Measurements from ENCODE around the gene LMCD1. TPM values are rescaled to one million over a fixed set of nuclear protein-coding genes. Genes with fewer than 3 reads are reported as not detected.

Gene LMCD1
- total and polyA plus RNA-seq, 2 experiments from 2014 or later = 22.9 to 27.7 TPM

GRCh38 chr3:8474991-8475390 lies 26.6 kb upstream of the LMCD1 start:
- no peaks in the 10 kb centered on the region for H3K27me3 ChIP-seq
- no peaks in the 10 kb centered on the region for H3K36me3 ChIP-seq
- H3K27ac ChIP-seq = no peak overlapping the region
- DNase-seq (ENCODE audit: low read depth in 1 of 2, low spot score in 1 of 2) = no peak
- TF ChIP-seq, protein P1, sequence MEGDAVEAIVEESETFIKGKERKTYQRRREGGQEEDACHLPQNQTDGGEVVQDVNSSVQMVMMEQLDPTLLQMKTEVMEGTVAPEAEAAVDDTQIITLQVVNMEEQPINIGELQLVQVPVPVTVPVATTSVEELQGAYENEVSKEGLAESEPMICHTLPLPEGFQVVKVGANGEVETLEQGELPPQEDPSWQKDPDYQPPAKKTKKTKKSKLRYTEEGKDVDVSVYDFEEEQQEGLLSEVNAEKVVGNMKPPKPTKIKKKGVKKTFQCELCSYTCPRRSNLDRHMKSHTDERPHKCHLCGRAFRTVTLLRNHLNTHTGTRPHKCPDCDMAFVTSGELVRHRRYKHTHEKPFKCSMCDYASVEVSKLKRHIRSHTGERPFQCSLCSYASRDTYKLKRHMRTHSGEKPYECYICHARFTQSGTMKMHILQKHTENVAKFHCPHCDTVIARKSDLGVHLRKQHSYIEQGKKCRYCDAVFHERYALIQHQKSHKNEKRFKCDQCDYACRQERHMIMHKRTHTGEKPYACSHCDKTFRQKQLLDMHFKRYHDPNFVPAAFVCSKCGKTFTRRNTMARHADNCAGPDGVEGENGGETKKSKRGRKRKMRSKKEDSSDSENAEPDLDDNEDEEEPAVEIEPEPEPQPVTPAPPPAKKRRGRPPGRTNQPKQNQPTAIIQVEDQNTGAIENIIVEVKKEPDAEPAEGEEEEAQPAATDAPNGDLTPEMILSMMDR (IDR thresholded peaks at IDR 0.05; ENCODE audit: low read depth, low read length) = no peak
- H3K4me3 ChIP-seq = no peak overlapping the region
- no peaks in the 10 kb centered on the region for H3K9me3 ChIP-seq (ENCODE audit: low read depth)
- H3K4me1 ChIP-seq (ENCODE audit: low read depth) = no peaks in the 10 kb centered on the region

DNA sequence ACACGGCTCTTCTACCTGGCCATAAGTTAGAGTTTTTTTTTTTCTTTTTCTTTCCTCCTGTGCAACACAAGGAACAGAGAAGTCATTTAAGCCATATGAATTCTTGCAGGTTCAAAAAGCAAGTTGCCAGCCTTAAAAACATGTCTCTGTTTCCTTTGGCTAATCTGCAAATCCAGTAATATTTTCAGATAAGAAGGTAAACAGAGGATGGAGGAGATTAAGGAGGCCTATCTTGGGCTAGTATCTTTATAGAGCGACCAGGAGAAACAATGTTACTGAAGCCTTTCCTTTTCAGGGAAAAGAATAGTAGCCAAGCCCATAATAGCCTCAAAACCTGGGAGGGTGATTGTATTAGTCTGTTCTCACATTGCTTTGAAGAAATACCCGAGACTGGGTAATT lies 20.9 kb upstream of the LMCD1 start:
- H3K4me3 ChIP-seq = no peak overlapping the region
- no peak for DNase-seq (ENCODE audit: low read depth in 1 of 2, low spot score in 1 of 2)
- no peaks in the 10 kb centered on the region for H3K4me1 ChIP-seq (ENCODE audit: low read depth)
- TF ChIP-seq, protein P1 (IDR thresholded peaks at IDR 0.05; ENCODE audit: low read depth, low read length) = no peak
- H3K27me3 ChIP-seq = no peaks in the 10 kb centered on the region
- no peaks in the 10 kb centered on the region for H3K36me3 ChIP-seq
- no peaks in the 10 kb centered on the region for H3K9me3 ChIP-seq (ENCODE audit: low read depth)
- H3K27ac ChIP-seq = no peak overlapping the region

GRCh38 chr3:8481380-8481779 lies 20.2 kb upstream of the LMCD1 start:
- no peak overlapping the region for H3K27ac ChIP-seq

DNA sequence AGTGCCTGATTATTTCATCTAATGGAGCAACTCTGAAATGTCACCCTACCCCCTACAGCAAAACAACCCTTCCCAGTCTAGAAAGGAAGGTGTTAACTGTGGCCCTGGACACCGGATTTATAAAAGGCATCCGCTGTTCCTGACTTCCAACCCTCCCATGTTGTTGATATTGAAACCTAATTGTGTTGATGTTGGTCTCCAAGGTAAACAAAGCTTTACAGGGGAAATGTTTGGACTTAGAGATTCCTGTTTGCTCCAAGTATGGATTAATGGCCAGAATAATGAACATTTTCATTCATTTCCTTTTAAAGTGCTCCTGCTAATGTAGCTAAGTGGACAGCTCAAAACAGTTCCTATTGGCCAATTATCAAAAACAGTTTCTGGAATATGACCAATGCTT lies 19.4 kb upstream of the LMCD1 start:
- peak in 1 of 2 donors; percentile 21 for DNase-seq (ENCODE audit: low read depth in 1 of 2, low spot score in 1 of 2)
- H3K27me3 ChIP-seq = no peaks in the 10 kb centered on the region
- no peaks in the 10 kb centered on the region for H3K9me3 ChIP-seq (ENCODE audit: low read depth)
- H3K4me3 ChIP-seq = no peak overlapping the region
- TF ChIP-seq, protein P1 (IDR thresholded peaks at IDR 0.05; ENCODE audit: low read depth, low read length) = no peak
- H3K36me3 ChIP-seq = no peaks in the 10 kb centered on the region
- H3K4me1 ChIP-seq (ENCODE audit: low read depth) = no peaks in the 10 kb centered on the region
- H3K27ac ChIP-seq = no peak overlapping the region

More at GRCh38 chr3:8481380-8481779, 20.2 kb upstream of the LMCD1 start:
- TF ChIP-seq, protein P1 (IDR thresholded peaks at IDR 0.05; ENCODE audit: low read depth, low read length) = peak; percentile 12
- Histone ChIP-seq H3K27me3 (no peaks in the 10 kb centered on the region), H3K36me3 (no peaks in the 10 kb centered on the region), H3K9me3 (ENCODE audit: low read depth) (no peaks in the 10 kb centered on the region), H3K4me1 (ENCODE audit: low read depth) (no peaks in the 10 kb centered on the region), H3K4me3 (no peak overlapping the region)
- peak in 1 of 2 donors; percentile 41 for DNase-seq (ENCODE audit: low read depth in 1 of 2, low spot score in 1 of 2)

DNA sequence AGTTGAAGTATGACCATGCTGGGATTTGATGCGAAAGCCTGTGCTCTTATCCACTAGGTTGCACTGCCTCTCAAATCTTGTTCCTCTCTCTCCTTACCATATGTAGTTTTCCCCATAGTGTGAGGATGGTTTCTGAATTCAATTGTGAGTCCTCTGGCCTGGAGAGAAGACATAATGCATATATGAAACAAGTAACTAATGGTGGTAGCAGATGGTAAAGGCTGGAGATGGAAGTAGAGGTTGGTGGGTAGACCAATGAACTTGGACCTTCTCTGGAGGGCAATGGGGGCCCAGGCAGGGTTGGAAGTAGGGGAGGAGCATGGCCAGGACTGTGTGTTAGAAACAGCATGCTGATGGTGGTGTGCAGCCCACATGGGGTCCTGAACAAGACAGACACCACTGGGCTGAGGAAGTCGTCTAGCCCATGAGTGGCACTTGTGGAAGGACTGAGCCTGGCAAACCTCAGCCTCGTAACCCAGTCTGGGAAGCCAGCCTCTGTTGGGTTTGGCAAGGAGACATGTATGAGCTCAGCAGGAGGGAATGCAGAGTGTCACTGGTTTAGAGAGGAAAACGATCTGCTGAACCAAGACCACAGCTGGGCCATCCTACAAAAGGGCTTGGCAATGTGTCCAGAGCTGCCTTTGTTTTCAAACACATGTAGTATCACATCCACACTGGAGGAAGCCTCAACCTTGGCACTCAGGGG lies 18.5 kb upstream of the LMCD1 start:
- Histone ChIP-seq H3K27me3 (no peaks in the 10 kb centered on the region), H3K4me1 (ENCODE audit: low read depth) (no peaks in the 10 kb centered on the region), H3K4me3 (no peak overlapping the region), H3K27ac (no peak overlapping the region), H3K9me3 (ENCODE audit: low read depth) (no peaks in the 10 kb centered on the region), H3K36me3 (no peaks in the 10 kb centered on the region)
- peak in 1 of 2 donors; percentile 96 for DNase-seq (ENCODE audit: low read depth in 1 of 2, low spot score in 1 of 2)
- TF ChIP-seq, protein P1 (IDR thresholded peaks at IDR 0.05; ENCODE audit: low read depth, low read length) = no peak

All from cardiac muscle cell (in vitro differentiated cells and primary cell).